GM13976 (cell line): ENCODE data around the gene FBLN5.

ENCODE experiments used
- DNase-seq: peaks from one replicate; pipeline ENCODE4 v3.0.0; 2012; ENCODE audit warnings: low spot score
- in situ Hi-C: fragments of 300-500 bp; cut with MboI; formaldehyde crosslinking; loops from one replicate; pipeline ENCODE4 v1.12.0; 2022; ENCODE audit warnings: low sequenced_read_pairs, mixed read lengths, inconsistent platforms; ENCODE audit not compliant: unreplicated experiment
- TF ChIP-seq, protein P1 (sequence below): IDR thresholded peaks from 2 replicates; pipeline ENCODE4 v1.5.1; 2012; ENCODE audit warnings: borderline replicate concordance, mild to moderate bottlenecking; ENCODE audit not compliant: insufficient read depth; ENCODE audit errors: extremely low read depth, missing control alignments, control extremely low read depth

FBLN5 gene

GRCh38 chr14:91964011-91964410, 16.5 kb upstream of the FBLN5 start:
- no peak for DNase-seq
- TF ChIP-seq, protein P1, sequence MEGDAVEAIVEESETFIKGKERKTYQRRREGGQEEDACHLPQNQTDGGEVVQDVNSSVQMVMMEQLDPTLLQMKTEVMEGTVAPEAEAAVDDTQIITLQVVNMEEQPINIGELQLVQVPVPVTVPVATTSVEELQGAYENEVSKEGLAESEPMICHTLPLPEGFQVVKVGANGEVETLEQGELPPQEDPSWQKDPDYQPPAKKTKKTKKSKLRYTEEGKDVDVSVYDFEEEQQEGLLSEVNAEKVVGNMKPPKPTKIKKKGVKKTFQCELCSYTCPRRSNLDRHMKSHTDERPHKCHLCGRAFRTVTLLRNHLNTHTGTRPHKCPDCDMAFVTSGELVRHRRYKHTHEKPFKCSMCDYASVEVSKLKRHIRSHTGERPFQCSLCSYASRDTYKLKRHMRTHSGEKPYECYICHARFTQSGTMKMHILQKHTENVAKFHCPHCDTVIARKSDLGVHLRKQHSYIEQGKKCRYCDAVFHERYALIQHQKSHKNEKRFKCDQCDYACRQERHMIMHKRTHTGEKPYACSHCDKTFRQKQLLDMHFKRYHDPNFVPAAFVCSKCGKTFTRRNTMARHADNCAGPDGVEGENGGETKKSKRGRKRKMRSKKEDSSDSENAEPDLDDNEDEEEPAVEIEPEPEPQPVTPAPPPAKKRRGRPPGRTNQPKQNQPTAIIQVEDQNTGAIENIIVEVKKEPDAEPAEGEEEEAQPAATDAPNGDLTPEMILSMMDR: no peak
- in situ Hi-C loops: no loop called here

GRCh38 chr14:91963465-91963864, 16.0 kb upstream of the FBLN5 start:
- in situ Hi-C loops: no loop called here

GRCh38 chr14:91961297-91962220, 14.1 kb upstream of the FBLN5 start:
- TF ChIP-seq, protein P1: no peak
- DNase-seq: no peak
- in situ Hi-C loops: no loop called here

More at GRCh38 chr14:91963465-91963864, 16.0 kb upstream of the FBLN5 start:
- DNase-seq: no peak
- TF ChIP-seq, protein P1: no peak

DNA sequence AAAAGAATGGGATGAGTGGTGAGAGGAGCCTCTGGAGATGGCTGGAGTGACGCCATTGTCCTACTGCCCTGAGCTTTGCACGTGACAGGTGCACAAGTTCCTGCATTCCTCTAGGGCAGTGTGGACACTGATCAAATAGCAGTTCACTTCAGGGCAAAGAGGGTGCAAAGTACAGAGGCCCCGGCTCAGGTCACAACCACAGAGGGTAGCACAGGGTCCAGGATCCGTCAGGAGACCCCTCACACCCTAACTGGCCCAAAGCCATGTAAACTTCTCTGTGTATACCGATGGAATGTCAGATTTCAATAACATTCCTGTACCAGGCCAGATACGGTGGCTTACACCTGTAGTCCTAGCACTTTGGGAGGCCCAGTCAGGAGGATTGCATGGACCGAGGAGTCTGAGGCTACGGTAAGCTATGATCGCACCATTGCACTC, 10.4 kb upstream of the FBLN5 start:
- DNase-seq: no peak
- in situ Hi-C loops: no loop called here
- TF ChIP-seq, protein P1: no peak

DNA sequence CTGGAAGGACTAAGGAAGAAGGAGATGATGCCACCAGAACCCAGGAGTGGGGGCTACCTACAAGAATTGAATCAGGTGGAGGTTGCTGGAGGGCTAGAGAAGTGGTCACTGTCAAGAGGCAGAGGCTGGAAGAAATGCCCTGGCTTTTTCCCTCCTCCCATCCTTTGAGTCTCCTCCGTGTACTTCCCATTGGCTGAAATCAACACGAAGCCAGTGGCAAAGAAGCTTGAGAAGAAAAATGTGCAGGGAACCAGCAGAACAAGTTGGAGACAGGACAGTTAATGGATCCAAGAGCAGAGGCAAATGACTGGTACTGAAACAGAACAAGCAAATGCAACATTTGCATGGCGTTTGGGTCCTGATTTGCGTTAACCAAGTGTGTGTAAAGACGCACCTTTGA, 9.1 kb upstream of the FBLN5 start:
- TF ChIP-seq, protein P1: no peak
- in situ Hi-C loops: no loop called here
- no peak for DNase-seq

DNA sequence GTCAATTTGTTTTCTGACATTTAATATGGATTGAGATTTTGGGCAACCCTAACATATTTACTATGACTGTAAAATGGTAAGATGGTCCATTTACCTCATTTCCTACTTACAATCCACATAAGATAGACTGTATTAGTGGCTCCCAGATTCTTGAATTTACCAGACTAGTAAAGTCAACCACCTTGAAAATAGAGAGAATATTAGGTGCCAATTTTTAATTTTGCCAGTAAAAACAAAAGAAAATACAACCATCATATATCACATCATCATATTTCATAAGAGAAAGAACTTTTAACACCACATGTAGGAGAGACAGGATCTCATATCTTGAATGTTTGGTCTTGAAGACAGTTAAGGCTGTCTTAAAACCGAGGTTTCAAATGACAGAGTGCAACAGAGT, 7.7 kb upstream of the FBLN5 start:
- in situ Hi-C loops: no loop called here
- TF ChIP-seq, protein P1: no peak
- no peak for DNase-seq
